ENCODE data around the gene VWA5B1. TPM values are rescaled to one million over a fixed set of nuclear protein-coding genes. Genes with fewer than 3 reads are reported as not detected.
"Not testable (repeated sequence)": the region's sequence is repeated elsewhere in the genome, so short reads cannot be mapped to it uniquely, and the experiment has no call there.

The VWA5B1 gene
- total RNA-seq, 1 donor from 2014 or later, result 0.10 TPM

DNA sequence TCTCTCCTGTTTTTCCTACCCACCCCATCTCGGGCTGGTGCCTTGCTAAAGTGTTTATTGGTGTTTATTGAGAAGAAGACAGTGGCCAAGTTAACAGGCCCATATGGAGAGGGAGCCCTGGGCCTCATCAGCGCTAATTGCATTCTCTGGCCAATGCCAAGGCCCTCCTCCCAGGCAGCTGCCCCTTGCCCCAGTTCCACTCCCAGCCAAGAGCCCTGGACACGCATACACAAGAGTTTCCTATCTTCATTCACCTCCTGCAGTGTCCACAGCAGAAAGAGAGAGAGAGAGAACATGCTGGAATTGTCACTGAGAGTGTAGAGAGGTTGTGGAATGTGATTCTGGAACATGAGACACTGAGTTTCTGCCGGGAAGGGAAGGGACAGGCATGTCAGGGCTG, 25.4 kb upstream of the VWA5B1 start:
- Mint-ChIP-seq H3K27ac (ENCODE audit: unreplicated experiment) (no peak overlapping the region), H3K4me1 (ENCODE audit: low read depth, unreplicated experiment) (peaks cover 6% of the 10 kb centered on the region), H3K36me3 (ENCODE audit: unreplicated experiment) (peaks cover 6% of the 10 kb centered on the region), H3K27me3 (ENCODE audit: unreplicated experiment) (peaks cover 3% of the 10 kb centered on the region), H3K4me3 (ENCODE audit: unreplicated experiment) (no peak overlapping the region), H3K9me3 (ENCODE audit: unreplicated experiment) (peaks cover 2% of the 10 kb centered on the region)
- TF ChIP-seq, protein P1, sequence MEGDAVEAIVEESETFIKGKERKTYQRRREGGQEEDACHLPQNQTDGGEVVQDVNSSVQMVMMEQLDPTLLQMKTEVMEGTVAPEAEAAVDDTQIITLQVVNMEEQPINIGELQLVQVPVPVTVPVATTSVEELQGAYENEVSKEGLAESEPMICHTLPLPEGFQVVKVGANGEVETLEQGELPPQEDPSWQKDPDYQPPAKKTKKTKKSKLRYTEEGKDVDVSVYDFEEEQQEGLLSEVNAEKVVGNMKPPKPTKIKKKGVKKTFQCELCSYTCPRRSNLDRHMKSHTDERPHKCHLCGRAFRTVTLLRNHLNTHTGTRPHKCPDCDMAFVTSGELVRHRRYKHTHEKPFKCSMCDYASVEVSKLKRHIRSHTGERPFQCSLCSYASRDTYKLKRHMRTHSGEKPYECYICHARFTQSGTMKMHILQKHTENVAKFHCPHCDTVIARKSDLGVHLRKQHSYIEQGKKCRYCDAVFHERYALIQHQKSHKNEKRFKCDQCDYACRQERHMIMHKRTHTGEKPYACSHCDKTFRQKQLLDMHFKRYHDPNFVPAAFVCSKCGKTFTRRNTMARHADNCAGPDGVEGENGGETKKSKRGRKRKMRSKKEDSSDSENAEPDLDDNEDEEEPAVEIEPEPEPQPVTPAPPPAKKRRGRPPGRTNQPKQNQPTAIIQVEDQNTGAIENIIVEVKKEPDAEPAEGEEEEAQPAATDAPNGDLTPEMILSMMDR (IDR thresholded peaks at IDR 0.05; ENCODE audit: partially characterized antibody, unreplicated experiment), result no peak
- no peak for DNase-seq

DNA sequence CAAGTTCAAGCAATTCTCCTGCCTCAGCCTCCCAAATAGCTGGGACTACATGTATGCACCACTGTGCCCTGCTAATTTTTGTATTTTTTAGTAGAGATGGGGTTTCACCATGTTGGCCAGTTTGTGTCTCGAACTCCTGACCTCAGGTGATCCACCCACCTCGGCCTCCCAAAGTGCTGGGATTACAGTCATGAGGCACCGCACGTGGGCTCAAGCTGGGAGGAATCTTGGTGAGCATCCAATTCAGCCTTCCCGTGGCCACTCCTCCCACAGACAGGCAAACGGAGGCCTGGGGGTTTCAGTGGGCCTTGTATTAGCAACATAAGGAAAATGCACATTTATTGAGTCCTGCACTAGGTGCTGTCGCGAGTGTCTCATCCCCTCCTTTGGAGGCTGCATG, 24.5 kb upstream of the VWA5B1 start:
- Mint-ChIP-seq H3K9me3 (ENCODE audit: unreplicated experiment) (peaks cover 2% of the 10 kb centered on the region), H3K27ac (ENCODE audit: unreplicated experiment) (no peak overlapping the region), H3K4me3 (ENCODE audit: unreplicated experiment) (no peak overlapping the region), H3K27me3 (ENCODE audit: unreplicated experiment) (peaks cover 3% of the 10 kb centered on the region), H3K36me3 (ENCODE audit: unreplicated experiment) (peaks cover 13% of the 10 kb centered on the region), H3K4me1 (ENCODE audit: low read depth, unreplicated experiment) (peaks cover 6% of the 10 kb centered on the region)
- TF ChIP-seq, protein P1 (IDR thresholded peaks at IDR 0.05; ENCODE audit: partially characterized antibody, unreplicated experiment), result no peak
- no peak for DNase-seq

DNA sequence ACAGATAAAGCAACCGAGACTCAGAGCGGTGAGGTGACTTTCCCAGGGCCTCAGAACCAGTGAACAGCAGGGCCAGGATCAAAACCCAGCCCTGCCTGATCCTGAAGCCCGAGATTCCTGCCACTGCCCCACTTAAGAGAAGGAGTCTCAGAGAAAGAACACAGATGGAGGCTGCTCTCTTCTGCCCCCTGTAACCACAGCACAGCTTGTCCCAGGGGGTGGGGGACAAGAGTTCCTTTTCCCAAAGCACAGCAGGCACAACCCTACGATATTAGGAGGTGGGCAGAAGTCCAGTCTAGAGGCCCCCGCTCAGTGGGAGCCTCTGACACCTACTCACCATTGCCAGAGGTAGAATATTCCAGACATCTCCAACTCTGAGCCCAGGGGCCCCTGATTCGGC, 24.0 kb upstream of the VWA5B1 start:
- no peak for DNase-seq
- H3K36me3 Mint-ChIP-seq (ENCODE audit: unreplicated experiment), result peaks cover 14% of the 10 kb centered on the region
- TF ChIP-seq, protein P1 (IDR thresholded peaks at IDR 0.05; ENCODE audit: partially characterized antibody, unreplicated experiment), result no peak
- H3K4me1 Mint-ChIP-seq (ENCODE audit: low read depth, unreplicated experiment), result peaks cover 7% of the 10 kb centered on the region
- H3K9me3 Mint-ChIP-seq (ENCODE audit: unreplicated experiment), result peaks cover 2% of the 10 kb centered on the region
- H3K27ac Mint-ChIP-seq (ENCODE audit: unreplicated experiment), result no peak overlapping the region
- H3K27me3 Mint-ChIP-seq (ENCODE audit: unreplicated experiment), result peaks cover 3% of the 10 kb centered on the region
- H3K4me3 Mint-ChIP-seq (ENCODE audit: unreplicated experiment), result no peak overlapping the region

DNA sequence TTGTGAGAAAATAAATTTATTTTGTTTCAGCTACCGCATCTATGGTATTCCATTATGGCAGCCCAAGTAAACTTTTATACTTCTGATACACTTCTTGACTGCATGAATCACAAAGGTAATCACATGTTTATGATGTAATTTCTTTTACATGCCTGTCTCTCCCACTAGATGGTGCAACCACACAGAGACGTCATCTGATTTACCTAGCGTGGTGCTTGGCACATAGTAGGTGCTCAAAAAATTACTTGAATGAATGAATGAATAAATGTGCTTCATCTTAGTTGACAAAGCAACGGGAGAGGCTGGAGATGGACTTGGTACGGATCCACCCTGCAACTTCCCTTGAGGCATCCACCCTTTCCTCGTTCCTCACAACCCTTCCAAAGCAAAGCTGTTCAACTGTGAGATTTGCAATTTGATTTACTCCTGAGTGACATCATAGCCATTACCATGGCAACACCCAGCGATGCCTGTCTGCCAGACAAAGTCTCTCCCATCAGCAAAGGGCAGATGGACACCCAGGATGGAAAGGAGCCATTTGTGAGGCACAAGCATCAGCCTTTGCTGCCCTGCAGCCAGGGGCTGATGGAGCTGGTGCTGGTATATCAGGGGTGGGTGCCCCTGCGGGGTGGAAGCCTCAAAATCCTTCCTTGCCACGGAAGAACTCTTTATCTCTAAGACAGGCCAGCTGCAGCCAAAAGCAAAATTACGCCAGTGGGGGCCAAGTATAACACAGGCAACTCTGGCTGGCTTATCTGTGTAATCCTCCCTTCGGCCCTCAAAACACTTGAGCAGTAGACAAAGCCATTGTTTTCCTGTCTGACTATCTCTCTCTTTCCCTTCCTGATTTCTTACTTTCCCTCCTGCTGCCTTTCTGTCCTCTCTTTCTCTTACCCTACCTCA, 18.9 kb upstream of the VWA5B1 start:
- Mint-ChIP-seq H3K27ac (ENCODE audit: unreplicated experiment) (peak overlapping the region; percentile 94), H3K36me3 (ENCODE audit: unreplicated experiment) (peaks cover 18% of the 10 kb centered on the region), H3K27me3 (ENCODE audit: unreplicated experiment) (peaks cover 3% of the 10 kb centered on the region), H3K4me3 (ENCODE audit: unreplicated experiment) (peak overlapping the region; percentile 31), H3K4me1 (ENCODE audit: low read depth, unreplicated experiment) (peaks cover 34% of the 10 kb centered on the region), H3K9me3 (ENCODE audit: unreplicated experiment) (peaks cover 5% of the 10 kb centered on the region)
- DNase-seq, result peak; percentile 65
- TF ChIP-seq, protein P1 (IDR thresholded peaks at IDR 0.05; ENCODE audit: partially characterized antibody, unreplicated experiment), result no peak

DNA sequence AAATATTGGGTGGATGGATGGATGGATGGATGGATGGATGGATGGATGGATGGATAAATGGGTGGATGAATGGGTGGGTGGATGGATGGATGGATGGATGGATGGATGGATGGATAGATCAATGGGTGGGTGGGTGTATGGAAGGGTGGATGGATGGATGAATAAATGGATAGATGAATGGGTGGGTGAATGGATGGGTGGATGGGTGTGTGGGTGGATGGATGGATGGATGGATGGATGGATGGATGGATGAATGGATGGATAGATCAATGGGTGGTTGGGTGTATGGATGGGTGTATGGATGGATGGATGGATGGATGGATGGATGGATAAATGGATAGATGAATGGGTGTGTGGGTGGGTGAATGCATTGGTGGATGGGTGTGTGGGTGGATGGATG, 17.0 kb upstream of the VWA5B1 start:
- H3K4me3 Mint-ChIP-seq (ENCODE audit: unreplicated experiment); H3K27ac Mint-ChIP-seq (ENCODE audit: unreplicated experiment); H3K9me3 Mint-ChIP-seq (ENCODE audit: unreplicated experiment); DNase-seq; H3K27me3 Mint-ChIP-seq (ENCODE audit: unreplicated experiment): not testable (repeated sequence)
- Mint-ChIP-seq H3K36me3 (ENCODE audit: unreplicated experiment) (peaks cover 18% of the 10 kb centered on the region), H3K4me1 (ENCODE audit: low read depth, unreplicated experiment) (peaks cover 42% of the 10 kb centered on the region)
